Measurements from ENCODE around the gene RNF222.

GRCh38 chr17:8401107-8401506 lies 3.5 kb upstream of the RNF222 start:
- no peak for TF ChIP-seq CTCF (IDR thresholded peaks at IDR 0.05)
- no peak for TF ChIP-seq POLR2AphosphoS5 (IDR thresholded peaks at IDR 0.05)
- TF ChIP-seq POLR2A (IDR thresholded peaks at IDR 0.05) = no peak
